WI38 (cell line): ENCODE measurements around the gene B3GAT1.

ENCODE experiments used
- H3K4me3 ChIP-seq: 2 replicates; pipeline ENCODE4 v1.5.1; 2011; ENCODE audit warnings: low read depth, mild to moderate bottlenecking, control low read depth, low read length
- TF ChIP-seq, protein P1 (sequence below): IDR thresholded peaks from 2 replicates; pipeline ENCODE4 v1.5.1; 2012; ENCODE audit warnings: low read depth, mild to moderate bottlenecking, control low read depth, low read length

The B3GAT1 gene

GRCh38 chr11:134429106-134429505, 17.1 kb upstream of the B3GAT1 start:
- no peak overlapping the region for H3K4me3 ChIP-seq
- TF ChIP-seq, protein P1, sequence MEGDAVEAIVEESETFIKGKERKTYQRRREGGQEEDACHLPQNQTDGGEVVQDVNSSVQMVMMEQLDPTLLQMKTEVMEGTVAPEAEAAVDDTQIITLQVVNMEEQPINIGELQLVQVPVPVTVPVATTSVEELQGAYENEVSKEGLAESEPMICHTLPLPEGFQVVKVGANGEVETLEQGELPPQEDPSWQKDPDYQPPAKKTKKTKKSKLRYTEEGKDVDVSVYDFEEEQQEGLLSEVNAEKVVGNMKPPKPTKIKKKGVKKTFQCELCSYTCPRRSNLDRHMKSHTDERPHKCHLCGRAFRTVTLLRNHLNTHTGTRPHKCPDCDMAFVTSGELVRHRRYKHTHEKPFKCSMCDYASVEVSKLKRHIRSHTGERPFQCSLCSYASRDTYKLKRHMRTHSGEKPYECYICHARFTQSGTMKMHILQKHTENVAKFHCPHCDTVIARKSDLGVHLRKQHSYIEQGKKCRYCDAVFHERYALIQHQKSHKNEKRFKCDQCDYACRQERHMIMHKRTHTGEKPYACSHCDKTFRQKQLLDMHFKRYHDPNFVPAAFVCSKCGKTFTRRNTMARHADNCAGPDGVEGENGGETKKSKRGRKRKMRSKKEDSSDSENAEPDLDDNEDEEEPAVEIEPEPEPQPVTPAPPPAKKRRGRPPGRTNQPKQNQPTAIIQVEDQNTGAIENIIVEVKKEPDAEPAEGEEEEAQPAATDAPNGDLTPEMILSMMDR = no peak

DNA sequence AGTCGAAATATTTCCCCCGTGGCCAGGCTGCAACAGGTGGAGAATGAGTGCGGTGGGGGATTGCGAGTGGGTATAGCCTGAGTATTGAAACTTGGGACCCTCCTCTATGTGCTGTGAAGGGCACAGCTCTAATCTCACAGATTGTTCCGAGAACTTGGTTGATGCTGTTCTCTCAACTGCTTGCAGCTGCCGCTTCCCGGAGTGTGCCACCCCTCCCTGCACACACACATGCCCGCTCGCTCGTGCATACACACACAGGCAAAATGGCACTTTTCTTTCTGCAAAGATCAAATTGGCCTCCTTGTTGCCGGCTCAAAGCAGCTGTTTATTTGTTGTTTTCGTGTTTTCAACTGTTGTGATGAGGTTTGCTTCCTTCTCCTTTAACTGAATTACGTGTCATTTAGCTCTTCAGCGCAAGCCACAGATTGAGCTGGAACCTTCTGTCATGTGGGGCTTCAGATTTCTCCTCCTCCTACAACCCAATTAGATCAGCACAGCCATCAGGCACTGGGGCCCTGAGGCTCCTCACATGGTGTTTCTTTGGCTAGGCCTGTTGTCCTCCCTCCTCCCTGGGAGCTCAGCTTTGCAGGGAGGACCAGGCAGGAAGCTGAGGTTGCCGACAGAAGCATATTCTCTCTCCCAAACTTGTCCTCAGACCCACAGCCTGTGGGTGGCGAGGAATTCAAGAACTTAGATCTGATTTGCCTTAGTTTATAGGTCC, 13.9 kb upstream of the B3GAT1 start:
- TF ChIP-seq, protein P1 = no peak
- H3K4me3 ChIP-seq = no peak overlapping the region

- no peak overlapping the region for H3K4me3 ChIP-seq
Observed at GRCh38 chr11:134425413-134425812, 13.4 kb upstream of the B3GAT1 start.

DNA sequence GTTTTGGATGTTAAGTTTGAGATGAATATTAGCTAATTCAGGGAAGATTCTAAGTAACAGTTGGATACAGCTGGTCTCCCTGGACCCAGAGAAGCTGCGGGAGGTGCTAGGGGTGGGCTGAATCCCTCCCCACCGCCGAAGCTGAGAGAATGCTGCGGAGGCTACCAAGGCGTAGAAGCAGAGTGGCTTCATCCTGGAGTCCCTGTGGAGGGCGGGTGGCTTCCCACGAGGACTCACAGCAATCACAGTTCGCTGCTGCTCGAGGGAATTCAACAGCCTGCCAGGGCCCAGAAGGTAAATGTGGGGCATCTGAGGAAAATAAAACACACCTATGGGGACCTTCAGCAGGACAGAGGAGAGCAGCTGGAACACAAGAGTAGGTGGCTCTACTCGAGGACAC, 11.1 kb upstream of the B3GAT1 start:
- no peak overlapping the region for H3K4me3 ChIP-seq
- TF ChIP-seq, protein P1 = no peak

More at GRCh38 chr11:134425413-134425812, 13.4 kb upstream of the B3GAT1 start:
- TF ChIP-seq, protein P1 = no peak

DNA sequence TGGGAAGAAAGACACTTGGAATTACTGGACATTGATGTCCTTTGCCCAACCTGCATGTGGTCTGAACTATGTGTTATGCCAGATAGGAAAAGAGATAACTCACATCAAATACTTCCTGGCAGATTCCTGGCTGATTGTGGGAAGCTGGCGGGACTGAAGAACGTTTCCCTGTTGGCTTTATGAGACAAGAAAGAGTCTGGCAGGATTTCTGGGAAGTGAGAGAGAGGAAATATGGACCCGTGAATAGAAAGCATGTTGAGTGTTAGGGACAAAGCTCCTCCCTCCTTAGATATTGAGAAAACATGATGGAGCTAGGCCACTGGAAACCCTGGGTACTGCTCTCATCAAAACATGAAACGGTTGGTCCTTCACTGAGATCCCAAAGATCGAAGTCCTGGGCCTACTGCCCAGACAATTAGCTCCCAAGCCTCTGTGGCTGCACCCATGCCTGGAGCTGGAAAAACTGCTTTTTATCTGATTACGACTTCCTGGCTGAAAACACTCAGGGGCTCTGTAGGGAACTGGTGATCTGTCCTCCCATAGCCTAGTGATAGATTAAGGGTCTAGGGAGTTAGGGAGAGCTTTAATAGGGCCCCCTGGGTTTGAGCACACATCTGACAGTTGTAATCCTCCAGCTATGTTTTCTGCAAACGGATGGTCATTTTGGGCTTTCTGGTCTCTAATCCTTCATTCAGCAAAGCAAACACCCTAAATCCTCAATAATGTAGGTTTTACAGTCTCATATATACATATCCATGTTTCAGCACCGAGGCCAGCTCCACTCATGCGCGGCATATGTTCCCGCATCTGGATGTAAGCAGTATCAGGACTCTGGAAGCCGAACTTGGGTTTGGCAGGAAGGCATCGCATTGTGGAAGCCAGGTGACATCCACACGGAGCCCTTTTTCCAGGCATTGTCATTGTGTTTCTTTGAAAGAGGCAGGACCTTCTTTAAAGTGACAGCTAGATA, 6.1 kb upstream of the B3GAT1 start:
- no peak overlapping the region for H3K4me3 ChIP-seq
- TF ChIP-seq, protein P1 = no peak

- no peak overlapping the region for H3K4me3 ChIP-seq
- TF ChIP-seq, protein P1 = no peak
Observed at GRCh38 chr11:134416726-134417125, 4.7 kb upstream of the B3GAT1 start.
